Motor neuron (in vitro differentiated cells): ENCODE results near the gene IGFLR1. TPM values are rescaled to one million over a fixed set of nuclear protein-coding genes. Genes with fewer than 3 reads are reported as not detected.

Experiments
- ATAC-seq, 8 experiments: fragments of 200-7000 bp; cut with Tn5 transposase; replicated peaks in 6 of 8; 2 replicates each; pipeline ENCODE4 v1.8.0; 2021; ENCODE audit warnings: mild to moderate bottlenecking in 8 of 8, moderate library complexity in 8 of 8
- H3K27ac ChIP-seq, 2 donors: fragments of 250-450 bp; sonication (Bioruptor Pico); 2 replicates each; pipeline ENCODE4 v1.9.0; 2021; ENCODE audit warnings: antibody characterized with exemption in 2 of 2, mild to moderate bottlenecking in 2 of 2, moderate library complexity in 1 of 2
- H3K4me1 ChIP-seq, 2 donors: fragments of 250-450 bp; sonication (Bioruptor Pico); replicated peaks in 1 of 2; 2 replicates each; pipeline ENCODE4 v1.6.1; 2021; ENCODE audit warnings: antibody characterized with exemption in 2 of 2, mild to moderate bottlenecking in 2 of 2, moderate library complexity in 1 of 2
- H3K4me3 ChIP-seq, 5 donors: fragments of 250-450 bp; sonication (Bioruptor Pico); 2 replicates each; pipeline ENCODE4 v1.9.0; 2021; ENCODE audit warnings: antibody characterized with exemption in 5 of 5, mild to moderate bottlenecking in 5 of 5, moderate library complexity in 4 of 5
- WGBS, 10 experiments: fragments of 450-650 bp; shearing (Covaris generic); methylation state at CpG; one replicate each; pipeline ENCODE4 v1.0.0; 2022; 5-methylcytosine and 5-hydroxymethylcytosine counted together
- in situ Hi-C, 9 experiments: fragments of 400-800 bp; cut with MboI; loops; one replicate each; pipeline ENCODE4 v1.15.0; 2021; ENCODE audit warnings: low sequenced_read_pairs in 9 of 9, low pct_unique_long_range_greater_than_20kb in 2 of 9; ENCODE audit not compliant: unreplicated experiment in 9 of 9
- total RNA-seq, 8 experiments: library from RNA; unstranded; fragments of 300-600 nt; gene quantifications; 2 replicates each; pipeline versions ENCODE4 v1.2.3 to v1.2.4, GENCODE V29; 2022

The IGFLR1 gene
- total RNA-seq, 8 experiments from 2014 or later = 1.8 to 6.4 (median 4.3) TPM

DNA sequence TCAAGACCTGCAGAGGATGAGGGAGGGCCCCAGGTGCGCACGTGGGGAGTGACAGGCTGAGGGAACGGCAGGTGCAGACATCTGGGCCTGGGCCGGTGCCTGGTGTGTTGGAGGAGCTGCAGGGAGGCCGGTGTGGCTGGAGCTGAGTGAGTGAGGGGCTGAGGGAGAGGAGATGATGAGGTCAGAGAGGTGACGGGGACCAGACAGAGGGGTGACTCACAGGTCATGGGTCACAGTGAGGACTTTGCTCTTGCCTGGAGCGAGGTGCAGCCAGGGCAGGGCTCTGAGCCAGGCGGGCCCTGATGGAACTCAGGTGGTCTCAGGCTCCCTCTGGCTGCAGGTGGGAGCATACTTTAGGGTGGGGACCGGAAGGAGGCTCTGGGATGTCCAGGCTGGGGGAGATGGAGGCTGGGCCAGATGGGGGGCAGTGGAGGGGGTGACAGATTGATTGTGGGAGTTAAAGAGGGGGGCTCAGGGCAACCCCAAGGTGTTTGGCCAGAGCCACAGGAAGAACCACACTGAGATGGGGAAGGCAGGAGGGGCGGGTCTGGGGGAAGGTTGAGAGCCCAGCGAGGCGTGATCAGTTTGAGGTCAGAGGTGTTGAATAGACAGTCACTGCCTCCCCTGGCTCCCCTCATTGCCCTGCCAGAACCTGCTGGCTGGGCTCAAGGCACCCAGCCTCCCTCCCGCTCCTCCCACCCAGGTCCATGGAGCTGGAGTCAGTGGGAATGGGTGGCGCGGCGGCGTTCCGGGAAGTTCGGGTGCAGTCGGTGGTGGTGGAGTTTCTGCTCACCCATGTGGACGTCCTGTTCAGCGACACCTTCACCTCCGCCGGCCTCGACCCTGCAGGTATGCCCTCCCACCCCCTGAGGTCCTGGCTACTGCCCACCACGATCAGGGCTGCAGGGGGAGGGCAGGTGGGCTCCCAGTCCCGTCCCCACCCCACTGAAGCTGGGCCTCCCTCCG, 41.5 kb upstream of the IGFLR1 start:
- H3K4me3 ChIP-seq = no peak overlapping the region
- H3K27ac ChIP-seq = no peak overlapping the region
- ATAC-seq = peak in 3 of 8 experiments; percentile 19 to 26 (median 20)
- in situ Hi-C loops = no loop called here
- WGBS, 10 experiments = 70 to 100% (median 90%) methylated on average over 1 to 8 of the region's 28 CpGs; no CpG with 5 or more reads in 4 of the 10 experiments
- H3K4me1 ChIP-seq = no peaks in the 10 kb centered on the region

- no peak for ATAC-seq
- no peak overlapping the region for H3K4me3 ChIP-seq
- in situ Hi-C loops = no loop called here
- H3K27ac ChIP-seq = no peak overlapping the region
- 90 to 100% methylated on average over 2 to 3 of the region's 12 CpGs; no CpG with 5 or more reads in 8 of the 10 experiments for whole genome bisulfite sequencing, 10 experiments
- H3K4me1 ChIP-seq = peaks cover 2 to 3% of the 10 kb centered on the region in 2 donors
Observed at GRCh38 chr19:35782589-35782988, 40.3 kb upstream of the IGFLR1 start.

GRCh38 chr19:35781650-35782049, 39.4 kb upstream of the IGFLR1 start:
- H3K4me1 ChIP-seq = peaks cover 11 to 12% of the 10 kb centered on the region in 2 donors
- H3K4me3 ChIP-seq = no peak overlapping the region
- no peak for ATAC-seq
- H3K27ac ChIP-seq = no peak overlapping the region
- WGBS, 10 experiments = 20 to 100% (median 50%) methylated on average over 1 to 2 of the region's 9 CpGs; no CpG with 5 or more reads in 6 of the 10 experiments
- in situ Hi-C loops = no loop called here

DNA sequence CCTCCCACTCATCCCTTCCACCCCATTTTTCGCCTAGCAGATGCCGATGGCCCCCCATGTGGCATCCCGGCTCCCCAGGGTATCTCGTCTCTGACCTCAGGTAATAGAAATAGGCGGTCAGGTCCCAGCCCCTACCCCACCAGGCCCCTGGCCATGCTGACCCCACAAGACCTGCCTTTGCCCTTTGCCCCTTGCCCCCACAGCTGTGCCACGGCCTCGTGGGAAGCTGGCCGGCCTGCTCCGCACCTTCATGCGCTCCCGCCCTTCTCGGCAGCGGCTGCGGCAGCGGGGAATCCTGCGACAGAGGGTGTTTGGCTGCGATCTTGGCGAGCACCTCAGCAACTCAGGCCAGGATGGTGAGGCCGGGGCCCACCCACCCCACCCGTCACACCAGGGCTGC, 38.5 kb upstream of the IGFLR1 start:
- Histone ChIP-seq H3K4me3 (no peak overlapping the region), H3K4me1 (peaks cover 17% of the 10 kb centered on the region in 2 donors), H3K27ac (no peak overlapping the region)
- no CpG with 5 or more reads among the region's 20 CpGs for WGBS, 10 experiments
- in situ Hi-C loops = no loop called here
- ATAC-seq = no peak

DNA sequence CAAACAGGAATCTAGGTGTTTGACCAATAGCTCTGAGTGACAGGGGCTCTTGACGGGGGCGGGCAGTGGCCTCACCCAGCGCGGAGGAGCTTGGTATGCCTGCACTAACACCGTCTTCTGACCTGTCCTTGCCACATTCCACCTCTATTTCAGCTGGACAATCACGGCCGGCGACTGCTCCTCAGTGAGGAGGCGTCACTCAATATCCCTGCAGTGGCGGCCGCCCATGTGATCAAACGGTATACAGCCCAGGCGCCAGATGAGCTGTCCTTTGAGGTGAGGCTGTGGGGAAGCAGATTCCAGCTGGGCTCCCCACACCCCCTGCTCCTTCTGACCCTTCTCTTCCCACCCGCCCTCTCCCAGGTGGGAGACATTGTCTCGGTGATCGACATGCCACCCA, 37.8 kb upstream of the IGFLR1 start:
- in situ Hi-C loops = no loop called here
- H3K4me1 ChIP-seq = peaks cover 17% of the 10 kb centered on the region in 2 donors
- H3K4me3 ChIP-seq = no peak overlapping the region
- no peak for ATAC-seq
- H3K27ac ChIP-seq = no peak overlapping the region
- WGBS, 10 experiments = 90 to 100% (median 95%) methylated on average over 2 to 6 of the region's 16 CpGs; no CpG with 5 or more reads in 6 of the 10 experiments

DNA sequence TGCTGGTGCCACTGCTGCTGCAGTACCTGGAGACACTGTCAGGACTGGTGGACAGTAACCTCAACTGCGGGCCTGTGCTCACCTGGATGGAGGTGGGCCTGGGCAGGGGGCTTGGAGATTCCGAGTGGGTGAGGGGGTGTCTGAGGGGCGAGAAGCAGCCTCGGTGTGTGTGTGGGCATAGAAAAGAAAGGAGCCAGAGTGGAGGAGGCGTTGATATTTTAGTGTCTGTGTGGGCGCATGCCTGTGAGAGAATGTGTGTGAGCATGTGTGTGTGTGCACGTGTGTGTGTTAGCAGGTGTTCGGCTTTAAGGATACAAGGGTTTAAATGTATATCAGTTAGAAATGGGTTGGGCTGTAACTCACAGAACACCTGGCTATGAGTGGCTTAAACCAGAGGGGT, 36.8 kb upstream of the IGFLR1 start:
- WGBS, 10 experiments = 92 to 100% (median 95%) methylated on average over 1 to 4 of the region's 8 CpGs; no CpG with 5 or more reads in 5 of the 10 experiments
- Histone ChIP-seq H3K4me1 (peaks cover 17 to 23% of the 10 kb centered on the region in 2 donors), H3K27ac (no peak overlapping the region), H3K4me3 (no peak overlapping the region)
- ATAC-seq = no peak
- in situ Hi-C loops = no loop called here

- in situ Hi-C loops = no loop called here
- ATAC-seq = no peak
- H3K4me3 ChIP-seq = no peak overlapping the region
- peaks cover 17 to 23% of the 10 kb centered on the region in 2 donors for H3K4me1 ChIP-seq
- 80 to 100% (median 95%) methylated on average over 1 to 2 of the region's 7 CpGs; no CpG with 5 or more reads in 6 of the 10 experiments for whole genome bisulfite sequencing, 10 experiments
- no peak overlapping the region for H3K27ac ChIP-seq
Observed at GRCh38 chr19:35777961-35778360, 35.7 kb upstream of the IGFLR1 start.

- ATAC-seq = peak in 3 of 8 experiments; percentile 17 to 29 (median 21)
- 4 to 83% (median 40%) methylated on average over 1 to 7 of the region's 19 CpGs; no CpG with 5 or more reads in 1 of the 10 experiments for WGBS, 10 experiments
- peaks cover 17 to 23% of the 10 kb centered on the region in 2 donors for H3K4me1 ChIP-seq
- H3K4me3 ChIP-seq = peak overlapping the region in 4 of 5 donors; percentile 7 to 93 (median 85)
- H3K27ac ChIP-seq = peak overlapping the region in 1 of 2 donors; percentile 17
- in situ Hi-C loops = no loop called here
Observed at GRCh38 chr19:35777086-35777841, 35.0 kb upstream of the IGFLR1 start.

GRCh38 chr19:35776102-35776788, 34.0 kb upstream of the IGFLR1 start:
- H3K4me3 ChIP-seq = peak overlapping the region; percentile 69 to 93 (median 88)
- in situ Hi-C loops = no loop called here
- peak in 4 of 8 experiments; percentile 2 to 37 (median 15) for ATAC-seq
- peak overlapping the region; percentile 79 to 87 for H3K27ac ChIP-seq
- H3K4me1 ChIP-seq = peaks cover 17 to 23% of the 10 kb centered on the region in 2 donors
- WGBS, 10 experiments = 0 to 90% (median 32%) methylated on average over 1 to 7 of the region's 13 CpGs; no CpG with 5 or more reads in 5 of the 10 experiments

DNA sequence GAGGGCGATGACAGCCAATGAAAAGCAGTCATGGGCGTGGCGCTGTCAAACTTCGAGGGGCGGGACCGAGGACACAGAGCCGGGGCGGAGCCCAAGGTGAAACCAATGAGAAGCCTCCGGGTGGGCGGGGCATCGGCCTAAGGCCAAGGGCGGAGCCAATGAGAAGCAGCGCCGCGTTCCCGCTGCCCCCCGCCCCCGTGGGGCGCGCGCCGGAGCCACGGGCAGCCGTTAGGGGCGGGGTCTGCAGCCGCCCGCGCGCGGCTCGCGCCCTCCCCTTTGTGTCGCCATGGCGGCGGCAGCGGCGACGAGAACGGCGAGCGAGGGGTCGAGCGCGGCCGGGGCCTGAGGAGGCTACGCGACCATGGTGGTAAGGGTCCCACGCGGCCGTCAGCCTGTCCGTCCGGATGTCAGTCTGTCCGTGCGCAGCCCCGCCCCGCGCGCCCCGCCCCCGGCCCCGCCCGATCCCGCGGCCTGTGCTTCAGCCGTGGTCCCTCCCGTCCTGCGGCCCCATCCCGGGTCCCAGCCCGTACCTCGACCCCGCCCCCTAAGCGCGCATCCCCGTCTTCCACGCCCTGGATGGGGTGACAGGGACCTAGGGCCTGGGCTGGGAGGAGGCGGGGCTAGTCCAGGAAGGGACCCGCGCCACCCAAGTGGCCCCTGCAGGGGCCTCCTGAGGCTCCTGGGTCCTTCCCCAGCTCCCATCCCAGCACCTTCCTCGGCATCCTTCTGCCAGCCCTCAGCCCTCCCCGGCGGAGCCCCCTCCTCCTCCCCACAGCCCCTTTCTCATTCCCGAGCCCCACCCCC, 33.2 kb upstream of the IGFLR1 start, which contains the start of gene ARHGAP33:
TSS of gene ARHGAP33 (plus strand) at position 267 of the 804 bp plus-strand sequence. CDS start at position 362, 95 bp downstream.
- Histone ChIP-seq H3K27ac (peak within 1 kb of the TSS; percentile 79 to 87), H3K4me3 (peak within 1 kb of the TSS; percentile 69 to 93 (median 88)), H3K4me1 (peaks cover 17 to 23% of the 10 kb centered on the region in 2 donors)
- in situ Hi-C loops = no loop called here
- WGBS, 10 experiments = 0 to 3% (median 0%) methylated on average over 4 to 29 of the region's 82 CpGs; no CpG with 5 or more reads in 7 of the 10 experiments
- peak; percentile 81 to 95 (median 87) for ATAC-seq

DNA sequence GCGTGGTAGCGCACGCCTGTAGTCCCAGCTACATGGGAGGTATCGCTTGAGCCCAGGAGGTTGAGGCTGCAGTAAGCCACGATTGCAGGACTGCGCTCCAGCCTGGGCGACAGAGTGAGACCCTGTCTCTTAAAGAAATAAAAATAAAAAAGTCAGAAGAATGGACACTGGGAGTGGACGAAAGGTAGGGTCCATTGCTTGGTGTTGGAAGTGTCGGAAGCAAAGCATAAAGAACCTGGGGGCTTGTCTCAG, 32.7 kb upstream of the IGFLR1 start:
- ATAC-seq = peak in 1 of 8 experiments; percentile 30
- Histone ChIP-seq H3K4me3 (peak overlapping the region; percentile 69 to 93 (median 88)), H3K4me1 (peaks cover 17 to 23% of the 10 kb centered on the region in 2 donors), H3K27ac (no peak overlapping the region)
- in situ Hi-C loops = no loop called here
- 0 to 60% (median 8%) methylated on average over 1 to 9 of the region's 9 CpGs; no CpG with 5 or more reads in 2 of the 10 experiments for WGBS, 10 experiments
